GM12891 (cell line): ENCODE results near the gene ACAD11.

Source experiments
- POLR2A ChIP-seq: IDR thresholded peaks from 2 replicates; pipeline ENCODE4 v1.6.1; 2011; ENCODE audit warnings: low read depth, low read length, control low read depth
- POLR2AphosphoS5 ChIP-seq: IDR thresholded peaks from 2 replicates; pipeline ENCODE4 v1.6.1; 2011; ENCODE audit warnings: low read depth, low read length, control low read depth
- POU2F2 ChIP-seq: IDR thresholded peaks from 2 replicates; pipeline ENCODE4 v1.6.1; 2011; ENCODE audit warnings: low read depth, mild to moderate bottlenecking, control low read depth, low read length, moderate library complexity
- SPI1 ChIP-seq: IDR thresholded peaks from 2 replicates; pipeline ENCODE4 v1.6.1; 2011; ENCODE audit warnings: low read depth, low read length, control low read depth
- TAF1 ChIP-seq: IDR thresholded peaks from 2 replicates; pipeline ENCODE4 v1.6.1; 2011; ENCODE audit warnings: low read depth, low read length, control low read depth

DNA sequence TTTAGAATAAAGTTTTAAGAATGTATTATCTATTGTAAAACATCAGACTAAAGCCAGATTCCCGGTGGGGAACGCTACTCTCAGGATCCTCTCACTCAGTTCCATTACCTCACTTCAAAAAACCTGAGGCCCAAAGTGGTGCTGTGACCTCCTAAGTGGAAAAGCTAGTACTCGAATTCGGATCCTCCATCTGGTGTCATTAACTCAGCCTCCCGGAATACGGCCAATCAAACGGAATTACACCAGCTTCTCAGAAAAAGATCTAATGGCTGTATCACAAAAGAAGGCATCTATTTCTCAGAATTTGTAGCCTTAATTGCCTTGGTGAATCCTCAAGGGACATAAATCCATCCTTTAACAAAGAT, 627 bp downstream of the ACAD11 start:
- no peak for TF ChIP-seq POLR2AphosphoS5
- no peak for TF ChIP-seq POLR2A
- TF ChIP-seq TAF1, result no peak
- TF ChIP-seq POU2F2, result no peak
- no peak for TF ChIP-seq SPI1
